Astrocyte of the spinal cord (primary cell): ENCODE results near the gene BCAS3.

Experiments
- DNase-seq: peaks from one replicate; pipeline ENCODE4 v3.0.0; 2011; ENCODE audit warnings: low read depth, low spot score
- H3K4me3 ChIP-seq: 2 replicates; pipeline ENCODE4 v1.5.1; 2011; ENCODE audit warnings: low read depth, mild to moderate bottlenecking, low read length, moderate library complexity
- in situ Hi-C: cut with HindIII; loops from 2 replicates; pipeline ENCODE4 v1.10.0; 2017; ENCODE audit warnings: low sequenced_read_pairs
- TF ChIP-seq, protein P1 (sequence below): IDR thresholded peaks from 2 replicates; pipeline ENCODE4 v1.5.1; 2012; ENCODE audit warnings: low read depth, mild to moderate bottlenecking, low read length, inconsistent platforms

Gene BCAS3

DNA sequence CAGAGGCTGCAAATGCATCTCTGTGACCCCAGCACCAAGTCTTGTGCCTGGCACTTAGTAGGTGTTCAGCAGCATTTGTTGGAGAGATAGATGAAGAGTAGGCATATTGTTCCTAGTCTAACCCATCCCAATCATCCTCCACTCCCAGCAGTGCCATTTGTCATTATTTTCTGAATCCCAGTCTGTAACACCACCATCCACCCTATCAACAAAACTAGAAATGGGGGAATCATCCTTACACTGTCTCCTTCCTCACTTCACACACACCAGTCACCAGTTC lies 626.1 kb downstream of the BCAS3 start:
- no peak overlapping the region for H3K4me3 ChIP-seq
- in situ Hi-C loops: no loop called here
- TF ChIP-seq, protein P1, sequence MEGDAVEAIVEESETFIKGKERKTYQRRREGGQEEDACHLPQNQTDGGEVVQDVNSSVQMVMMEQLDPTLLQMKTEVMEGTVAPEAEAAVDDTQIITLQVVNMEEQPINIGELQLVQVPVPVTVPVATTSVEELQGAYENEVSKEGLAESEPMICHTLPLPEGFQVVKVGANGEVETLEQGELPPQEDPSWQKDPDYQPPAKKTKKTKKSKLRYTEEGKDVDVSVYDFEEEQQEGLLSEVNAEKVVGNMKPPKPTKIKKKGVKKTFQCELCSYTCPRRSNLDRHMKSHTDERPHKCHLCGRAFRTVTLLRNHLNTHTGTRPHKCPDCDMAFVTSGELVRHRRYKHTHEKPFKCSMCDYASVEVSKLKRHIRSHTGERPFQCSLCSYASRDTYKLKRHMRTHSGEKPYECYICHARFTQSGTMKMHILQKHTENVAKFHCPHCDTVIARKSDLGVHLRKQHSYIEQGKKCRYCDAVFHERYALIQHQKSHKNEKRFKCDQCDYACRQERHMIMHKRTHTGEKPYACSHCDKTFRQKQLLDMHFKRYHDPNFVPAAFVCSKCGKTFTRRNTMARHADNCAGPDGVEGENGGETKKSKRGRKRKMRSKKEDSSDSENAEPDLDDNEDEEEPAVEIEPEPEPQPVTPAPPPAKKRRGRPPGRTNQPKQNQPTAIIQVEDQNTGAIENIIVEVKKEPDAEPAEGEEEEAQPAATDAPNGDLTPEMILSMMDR: no peak
- DNase-seq: no peak

- in situ Hi-C loops: no loop called here
- H3K4me3 ChIP-seq: no peak overlapping the region
- TF ChIP-seq, protein P1: no peak
- DNase-seq: no peak
Observed at GRCh38 chr17:61305024-61305423, 627.4 kb downstream of the BCAS3 start.

DNA sequence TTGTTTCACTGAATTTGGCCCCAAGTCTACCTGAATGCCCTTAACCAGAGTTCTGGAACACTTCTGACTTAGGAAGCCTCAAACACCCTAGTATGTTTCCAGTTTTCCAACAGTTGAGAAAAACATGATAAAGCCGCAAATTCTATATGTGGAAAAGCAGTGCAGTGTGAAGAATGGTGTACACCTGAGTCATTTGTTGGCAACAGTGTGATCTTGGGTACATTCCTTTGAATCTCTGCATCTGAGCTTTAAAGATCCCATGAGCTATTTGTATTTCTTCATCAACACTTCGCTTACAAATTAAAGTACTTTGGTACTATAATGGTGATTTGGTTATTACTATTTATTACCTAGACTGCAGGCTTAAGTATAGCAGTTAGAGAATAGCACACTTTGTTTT lies 628.4 kb downstream of the BCAS3 start:
- TF ChIP-seq, protein P1: no peak
- no peak for DNase-seq
- in situ Hi-C loops: no loop called here
- no peak overlapping the region for H3K4me3 ChIP-seq

DNA sequence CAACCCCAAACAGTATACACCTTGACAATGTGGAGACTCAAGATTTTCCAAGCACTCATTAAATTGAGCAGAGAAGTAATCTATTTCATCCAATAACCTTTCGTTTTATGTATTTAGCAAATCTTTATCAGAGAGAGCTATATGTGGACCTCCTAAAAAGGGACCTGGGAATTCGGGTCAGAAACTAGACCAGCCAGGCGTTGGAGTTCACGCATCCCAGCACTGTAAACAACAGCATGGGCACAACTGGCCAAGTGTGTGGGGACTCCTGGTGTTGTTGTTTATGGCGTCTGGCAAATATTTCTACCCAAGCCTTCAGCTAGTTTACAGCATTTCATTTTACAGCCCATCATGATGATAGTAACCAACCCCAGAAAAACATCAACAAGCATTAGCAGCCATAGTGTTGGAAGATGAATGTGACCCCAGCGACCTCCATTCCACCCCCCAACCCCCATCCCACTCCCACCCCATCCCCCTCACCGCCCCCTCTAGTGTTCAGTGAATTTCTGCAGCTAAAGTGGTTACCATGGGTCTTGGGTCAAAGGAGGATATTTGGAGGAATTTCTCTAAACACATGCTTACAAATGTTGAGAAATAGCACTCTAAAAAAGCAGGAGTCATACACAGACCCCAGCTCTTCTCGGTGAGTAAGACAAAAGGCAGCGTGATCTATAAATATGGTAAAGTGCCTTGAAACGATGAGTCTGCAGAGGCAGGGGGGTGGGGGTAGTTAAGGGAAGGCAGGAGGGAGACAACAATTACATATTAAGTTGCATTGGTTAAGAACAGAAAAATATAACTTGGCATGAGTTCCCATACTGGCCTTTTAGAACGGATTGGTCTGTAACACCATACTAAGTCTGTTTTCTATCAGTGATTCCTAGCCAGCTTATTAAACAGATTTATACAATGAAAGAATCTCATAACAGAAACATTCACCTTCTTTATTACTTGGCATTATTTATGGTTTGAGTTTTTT lies 630.5 kb downstream of the BCAS3 start:
- TF ChIP-seq, protein P1: peak; percentile 12
- H3K4me3 ChIP-seq: no peak overlapping the region
- peak; percentile 93 for DNase-seq
- in situ Hi-C loops: no loop called here

- TF ChIP-seq, protein P1: no peak
- H3K4me3 ChIP-seq: no peak overlapping the region
- in situ Hi-C loops: no loop called here
- peak; percentile 85 for DNase-seq
Observed at GRCh38 chr17:61309362-61310256, 632.0 kb downstream of the BCAS3 start.

- no peak for DNase-seq
- in situ Hi-C loops: no loop called here
- TF ChIP-seq, protein P1: no peak
- H3K4me3 ChIP-seq: no peak overlapping the region
Observed at GRCh38 chr17:61310590-61310989, 632.9 kb downstream of the BCAS3 start.
